WTC11 (cell line): ENCODE results near the gene LILRA6. TPM values are rescaled to one million over a fixed set of nuclear protein-coding genes. Genes with fewer than 3 reads are reported as not detected.
"Not testable (repeated sequence)": the region's sequence is repeated elsewhere in the genome, so short reads cannot be mapped to it uniquely, and the experiment has no call there.

Experiments
- ATAC-seq: fragments of 200-7000 bp; cut with Tn5 transposase; 2 replicates; pipeline ENCODE4 v1.10.0; 2021; ENCODE audit warnings: mild to moderate bottlenecking, moderate library complexity
- CTCF ChIA-PET: fragments of 300-600 bp; sonication (Branson Sonifier 250); formaldehyde crosslinking; loops from one replicate; lab custom pipeline; 2021; ENCODE audit warnings: antibody characterized with exemption; lab: Charles Lee
- POLR2A ChIA-PET: fragments of 350-600 bp; sonication (Branson Sonifier 250); formaldehyde crosslinking; loops from one replicate; lab custom pipeline; 2021; ENCODE audit warnings: antibody characterized with exemption; lab: Charles Lee
- DNase-seq: peaks from one replicate; pipeline ENCODE4 v3.0.0; 2021; ENCODE audit warnings: low spot score
- H3K27ac Mint-ChIP-seq: 2 replicates; pipeline ENCODE4 v1.8.0; 2021; ENCODE audit warnings: mixed read lengths
- H3K27me3 Mint-ChIP-seq: 2 replicates; pipeline ENCODE4 v1.8.0; 2021; ENCODE audit warnings: low read depth, mild to moderate bottlenecking, moderate library complexity, mixed read lengths
- H3K36me3 Mint-ChIP-seq: 2 replicates; pipeline ENCODE4 v1.8.0; 2021; ENCODE audit warnings: mixed read lengths
- H3K4me1 Mint-ChIP-seq: 2 replicates; pipeline ENCODE4 v1.8.0; 2022; ENCODE audit warnings: mixed read lengths
- H3K4me3 Mint-ChIP-seq: 2 replicates; pipeline ENCODE4 v1.8.0; 2021; ENCODE audit warnings: mild to moderate bottlenecking, moderate library complexity, mixed read lengths
- H3K9me3 Mint-ChIP-seq: 2 replicates; pipeline ENCODE4 v1.8.0; 2021; ENCODE audit warnings: mixed read lengths
- ATF2 ChIP-seq: sonication (generic); formaldehyde crosslinking; IDR thresholded peaks from 2 replicates; pipeline ENCODE4 v1.8.1; 2022; ENCODE audit warnings: low read depth, missing genetic modification reagents, borderline replicate concordance
- ATF6 ChIP-seq: sonication (generic); formaldehyde crosslinking; IDR thresholded peaks from 2 replicates; pipeline ENCODE4 v1.8.1; 2023; ENCODE audit warnings: mild to moderate bottlenecking, missing genetic modification reagents
- CBFB ChIP-seq: sonication (generic); formaldehyde crosslinking; IDR thresholded peaks from 2 replicates; pipeline ENCODE4 v1.8.1; 2022; ENCODE audit warnings: mild to moderate bottlenecking, low read depth, missing genetic modification reagents
- EMX1 ChIP-seq: fragments of 250-450 bp; sonication (Bioruptor Pico); IDR thresholded peaks from 2 replicates; pipeline ENCODE4 v1.8.0; 2021; ENCODE audit warnings: mild to moderate bottlenecking
- FOXJ3 ChIP-seq: sonication (generic); formaldehyde crosslinking; IDR thresholded peaks from 2 replicates; pipeline ENCODE4 v1.9.0; 2021; ENCODE audit warnings: missing genetic modification reagents, mild to moderate bottlenecking, borderline replicate concordance
- HMGA2 ChIP-seq: fragments of 250-450 bp; sonication (Bioruptor Pico); IDR thresholded peaks from 2 replicates; pipeline ENCODE4 v1.4.0; 2021; ENCODE audit warnings: mild to moderate bottlenecking, moderate library complexity
- PRDM15 ChIP-seq: sonication (generic); formaldehyde crosslinking; IDR thresholded peaks from 2 replicates; pipeline ENCODE4 v1.8.0; 2022; ENCODE audit warnings: missing genetic modification reagents
- RORB ChIP-seq: fragments of 250-450 bp; sonication (Bioruptor Pico); IDR thresholded peaks from 2 replicates; pipeline ENCODE4 v1.9.0; 2021; ENCODE audit warnings: mild to moderate bottlenecking
- SMAD4 ChIP-seq: sonication (generic); formaldehyde crosslinking; IDR thresholded peaks from 2 replicates; pipeline ENCODE4 v1.8.0; 2022; ENCODE audit warnings: mild to moderate bottlenecking, missing genetic modification reagents
- STAT6 ChIP-seq: sonication (generic); formaldehyde crosslinking; conservative IDR thresholded peaks from 2 replicates; pipeline ENCODE4 v1.8.1; 2023; ENCODE audit warnings: mild to moderate bottlenecking, low read depth, missing genetic modification reagents, moderate library complexity
- TEAD1 ChIP-seq: sonication (generic); formaldehyde crosslinking; IDR thresholded peaks from 2 replicates; pipeline ENCODE4 v1.8.0; 2022; ENCODE audit warnings: mild to moderate bottlenecking, missing genetic modification reagents
- USF2 ChIP-seq: sonication (generic); formaldehyde crosslinking; IDR thresholded peaks from 2 replicates; pipeline ENCODE4 v1.8.1; 2023; ENCODE audit warnings: mild to moderate bottlenecking, missing genetic modification reagents, moderate library complexity
- ZNF138 ChIP-seq: sonication (generic); formaldehyde crosslinking; conservative IDR thresholded peaks from 2 replicates; pipeline ENCODE4 v1.8.1; 2022; ENCODE audit warnings: mild to moderate bottlenecking, moderate library complexity, missing genetic modification reagents
- ZNF423 ChIP-seq: fragments of 250-450 bp; sonication (Bioruptor Pico); IDR thresholded peaks from 2 replicates; pipeline ENCODE4 v2.1.2; 2022; ENCODE audit warnings: mild to moderate bottlenecking, moderate library complexity
- total RNA-seq: library from RNA; stranded (reverse); gene quantifications from 3 replicates; pipeline ENCODE4 v1.2.3, GENCODE V29; 2021

The LILRA6 gene
- total RNA-seq, 1 experiment from 2014 or later, result not detected

GRCh38 chr19:54282686-54283470 is 40.3 kb upstream of the LILRA6 start (continued):
- no peak for TF ChIP-seq ZNF138
- no peak for TF ChIP-seq USF2
- no peak for TF ChIP-seq CBFB (CRISPR knock-in tag)

GRCh38 chr19:54281729-54282075 is 39.1 kb upstream of the LILRA6 start:
- ATAC-seq, DNase-seq, H3K9me3 Mint-ChIP-seq, POLR2A ChIA-PET, CTCF ChIA-PET, H3K4me1 Mint-ChIP-seq, H3K36me3 Mint-ChIP-seq, H3K27ac Mint-ChIP-seq, H3K4me3 Mint-ChIP-seq: not testable (repeated sequence)
- peaks cover 11% of the 10 kb centered on the region for H3K27me3 Mint-ChIP-seq

GRCh38 chr19:54281007-54281728 is 38.6 kb upstream of the LILRA6 start, which contains the start of gene LILRB2:
TSS of gene LILRB2 (minus strand) at chr19:54281110. CDS start at chr19:54280496, 614 bp downstream.
- Mint-ChIP-seq H3K27me3 (peaks cover 11% of the 10 kb centered on the region), H3K36me3 (no peaks in the 10 kb centered on the region), H3K27ac (no peak within 1 kb of the TSS), H3K9me3 (no peaks in the 10 kb centered on the region), H3K4me3 (no peak within 1 kb of the TSS), H3K4me1 (no peaks in the 10 kb centered on the region)
- no peak for TF ChIP-seq PRDM15 (CRISPR knock-in tag)
- no peak for TF ChIP-seq STAT6 (CRISPR knock-in tag)
- no peak for TF ChIP-seq SMAD4 (CRISPR knock-in tag)
- no peak for TF ChIP-seq RORB (CRISPR knock-in tag)
- TF ChIP-seq EMX1, result no peak
- no peak for TF ChIP-seq ZNF423 (CRISPR knock-in tag)
- no peak for TF ChIP-seq HMGA2 (CRISPR knock-in tag)
- TF ChIP-seq ATF2 (CRISPR knock-in tag), result no peak
- TF ChIP-seq TEAD1 (CRISPR knock-in tag), result no peak
- TF ChIP-seq FOXJ3 (CRISPR knock-in tag), result no peak
- no peak for TF ChIP-seq ATF6 (CRISPR knock-in tag)
- ATAC-seq (no peak), DNase-seq (no peak)
- ChIA-PET POLR2A (no interaction called here), CTCF (interaction anchor here (3.0 kb wide), 1 partner anchor 15 kb away, joined by 17 read pairs; no protein-coding TSS in a partner anchor)

- ATAC-seq, H3K36me3 Mint-ChIP-seq, POLR2A ChIA-PET, H3K4me1 Mint-ChIP-seq, DNase-seq, H3K9me3 Mint-ChIP-seq, H3K4me3 Mint-ChIP-seq, H3K27ac Mint-ChIP-seq: not testable (repeated sequence)
- CTCF ChIA-PET, result interaction anchor here (3.0 kb wide), 1 partner anchor 14 kb away, joined by 17 read pairs; no protein-coding TSS in a partner anchor
- H3K27me3 Mint-ChIP-seq, result peaks cover 11% of the 10 kb centered on the region
Observed at GRCh38 chr19:54280441-54280840, 37.9 kb upstream of the LILRA6 start.

- H3K4me1 Mint-ChIP-seq, DNase-seq, H3K27ac Mint-ChIP-seq, H3K9me3 Mint-ChIP-seq, POLR2A ChIA-PET, ATAC-seq, H3K36me3 Mint-ChIP-seq, H3K4me3 Mint-ChIP-seq: not testable (repeated sequence)
- peaks cover 11% of the 10 kb centered on the region for H3K27me3 Mint-ChIP-seq
- CTCF ChIA-PET, result interaction anchor here (3.0 kb wide), 1 partner anchor 14 kb away, joined by 17 read pairs; no protein-coding TSS in a partner anchor
Observed at GRCh38 chr19:54280025-54280424, 37.4 kb upstream of the LILRA6 start.
